GM21423 (cell line): ENCODE data around the gene PABPC1L.

Experiments used
- ATAC-seq: cut with Tn5 transposase; IDR thresholded peaks from one replicate; pipeline ENCODE4 v1.9.1; 2021; ENCODE audit warnings: mild to moderate bottlenecking, moderate library complexity; ENCODE audit not compliant: unreplicated experiment

PABPC1L gene

DNA sequence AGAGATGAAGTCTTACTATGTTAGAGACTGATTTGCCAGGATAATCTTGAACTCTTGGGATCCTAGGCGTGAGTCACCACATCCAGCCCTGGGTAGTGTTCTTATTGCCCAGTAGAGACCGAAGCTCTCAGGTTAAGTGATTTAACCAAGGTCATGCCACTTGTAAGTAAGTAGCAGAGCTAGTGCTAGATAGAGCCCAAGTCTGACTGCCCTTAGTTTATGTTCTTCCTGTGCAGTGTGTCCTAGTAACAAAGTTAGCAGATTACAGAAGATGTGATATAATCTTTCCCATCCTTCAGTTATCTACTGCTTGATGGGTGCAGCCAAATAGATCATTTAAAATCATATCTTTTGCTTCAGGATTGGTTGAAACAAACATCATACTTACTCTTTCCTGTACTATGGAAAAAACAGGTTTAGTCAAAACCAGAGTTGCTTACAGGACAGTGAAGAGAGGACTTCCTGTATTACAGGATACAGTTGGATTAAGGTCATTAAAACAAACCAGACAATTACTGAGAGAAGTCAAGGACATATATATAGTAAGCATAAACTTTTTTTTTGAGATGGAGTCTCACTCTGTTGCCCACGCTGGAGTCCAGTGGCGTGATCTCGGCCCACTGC, 9.5 kb upstream of the PABPC1L start:
- ATAC-seq: no peak

DNA sequence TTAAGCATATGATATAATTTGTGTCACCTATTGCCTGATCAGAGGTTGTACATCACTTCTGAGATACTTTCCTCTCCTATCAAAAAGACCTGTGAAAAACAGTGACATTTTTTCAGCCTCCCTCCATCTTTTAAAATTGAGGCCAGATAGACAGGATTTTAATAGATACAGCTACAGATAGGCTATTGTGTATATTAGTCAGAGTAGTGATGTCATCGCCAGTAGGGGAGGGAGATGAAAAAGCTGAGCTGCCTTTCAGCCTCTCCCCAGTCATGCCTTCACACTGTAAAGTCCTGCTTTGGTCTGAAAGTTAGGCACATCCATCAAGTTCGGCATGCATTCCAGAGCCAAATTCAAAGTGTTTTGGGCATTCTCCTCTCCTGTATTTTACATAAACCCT, 7.9 kb upstream of the PABPC1L start:
- ATAC-seq: no peak

DNA sequence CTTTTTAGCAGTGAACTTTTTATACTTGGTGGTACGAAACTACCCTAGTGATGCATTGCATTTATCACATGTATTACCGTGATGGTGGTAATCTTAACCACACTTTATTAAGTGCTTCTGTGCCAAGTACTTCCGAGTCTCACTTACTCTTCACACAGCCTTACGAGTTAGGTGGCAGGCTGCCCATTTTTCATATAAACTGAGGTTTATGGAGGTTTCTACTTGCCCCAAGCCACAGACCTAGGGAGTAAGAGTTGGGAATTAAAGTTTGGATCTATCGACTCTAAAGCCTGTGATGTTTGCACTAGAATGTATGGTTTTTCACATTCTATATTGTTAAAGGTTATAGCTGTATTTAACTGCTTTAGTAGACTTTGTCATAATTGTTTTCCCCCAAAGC, 5.5 kb upstream of the PABPC1L start:
- no peak for ATAC-seq

DNA sequence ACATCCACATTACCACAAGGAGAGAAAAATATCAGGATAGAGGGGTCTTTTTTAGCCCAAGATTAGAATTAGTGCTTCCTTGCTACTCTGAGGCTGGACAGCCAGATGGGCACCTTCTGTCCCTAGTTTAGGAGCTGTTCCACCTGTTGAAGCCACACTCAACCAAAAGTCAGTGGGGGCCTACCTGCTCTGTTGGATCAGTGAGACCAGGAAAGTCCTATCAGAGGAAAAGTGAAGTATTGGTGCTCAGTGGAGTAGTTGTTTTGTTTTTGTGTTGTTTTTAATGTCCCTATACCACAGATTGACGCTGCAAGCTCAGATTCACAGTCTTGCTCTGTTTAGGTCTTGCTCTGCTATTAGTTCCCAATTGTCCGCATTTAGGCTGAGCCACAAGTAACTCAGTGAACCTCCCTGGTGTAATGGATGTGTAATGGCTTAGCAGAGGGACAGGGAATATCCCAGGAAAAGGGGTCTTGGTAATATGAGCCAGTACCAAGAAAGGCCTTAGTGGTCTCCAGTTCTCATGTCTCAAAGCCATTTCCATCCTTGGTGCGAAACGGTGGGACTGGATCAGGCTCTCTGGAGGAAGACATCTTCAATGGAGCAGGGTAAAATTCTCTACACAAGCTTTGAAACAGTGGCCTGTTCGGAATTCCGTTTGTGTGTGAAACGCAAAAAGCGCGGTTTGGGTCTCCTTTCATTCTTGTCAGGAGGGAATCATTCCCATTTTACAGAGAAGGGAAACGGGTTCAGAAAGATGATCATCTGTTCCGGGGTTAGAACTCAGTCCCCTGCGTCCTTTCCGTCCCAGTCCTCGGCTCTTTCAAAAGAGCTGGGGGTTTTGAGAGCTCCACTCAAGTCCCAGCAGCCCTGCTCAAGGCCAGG, 631 bp upstream of the PABPC1L start:
- no peak for ATAC-seq

DNA sequence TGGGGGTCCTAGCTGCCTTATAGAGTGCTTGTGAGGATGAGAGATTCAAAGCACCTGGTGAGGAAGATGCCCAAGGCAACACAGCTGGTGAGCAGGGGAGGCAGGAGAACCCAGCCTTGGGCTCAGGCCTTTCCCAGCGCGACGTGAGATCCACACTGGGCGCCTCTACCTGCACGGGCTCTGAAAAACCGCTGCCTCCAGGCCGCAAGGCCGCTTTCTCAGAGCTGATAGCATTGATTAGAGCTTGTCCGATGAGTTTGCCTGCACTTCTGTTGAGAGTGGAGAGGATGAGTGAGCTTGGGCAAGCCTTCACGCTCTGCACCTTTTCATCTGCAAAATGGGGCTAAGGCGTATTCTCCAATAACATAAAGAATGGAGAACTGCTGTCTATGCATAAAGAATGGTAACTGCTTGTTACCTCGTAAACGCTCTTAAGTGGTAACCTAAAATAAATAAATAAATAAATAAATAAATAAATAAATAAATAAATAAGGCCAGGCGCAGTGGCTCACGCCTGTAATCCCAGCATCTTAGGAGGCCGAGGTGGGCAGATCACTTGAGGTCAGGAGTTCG, 916 bp downstream of the PABPC1L start:
- no peak for ATAC-seq

DNA sequence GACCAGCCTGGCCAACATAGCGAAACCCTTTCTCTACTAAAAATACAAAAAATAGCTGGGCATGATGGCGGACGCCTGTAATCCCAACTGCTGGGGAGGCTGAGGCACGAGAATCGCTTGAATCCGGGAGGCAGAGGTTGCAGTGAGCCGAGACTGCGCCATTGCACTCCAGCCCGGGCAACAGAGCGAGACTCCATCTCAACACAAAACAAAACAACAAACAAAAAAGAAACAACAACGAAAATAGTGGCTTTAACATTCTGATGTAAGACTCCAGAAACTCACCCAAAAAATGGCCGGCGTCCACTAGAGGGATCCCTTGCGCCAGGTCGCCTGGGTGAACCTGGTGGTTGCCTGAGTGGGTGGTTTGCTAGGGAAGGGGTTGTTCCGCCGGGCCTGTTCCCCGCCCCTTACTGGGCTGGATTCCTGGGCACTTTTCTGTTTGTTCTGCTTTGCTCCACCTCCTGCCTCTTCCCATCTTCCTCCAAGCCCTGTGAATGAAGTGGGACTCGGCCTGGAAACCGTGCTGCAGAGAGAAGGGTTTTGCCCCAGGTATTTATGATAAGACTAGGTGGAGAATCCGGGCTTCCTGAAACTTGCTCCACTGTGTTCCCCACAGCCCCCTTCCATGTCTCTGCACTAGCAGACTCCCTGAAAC, 1.5 kb downstream of the PABPC1L start:
- no peak for ATAC-seq

DNA sequence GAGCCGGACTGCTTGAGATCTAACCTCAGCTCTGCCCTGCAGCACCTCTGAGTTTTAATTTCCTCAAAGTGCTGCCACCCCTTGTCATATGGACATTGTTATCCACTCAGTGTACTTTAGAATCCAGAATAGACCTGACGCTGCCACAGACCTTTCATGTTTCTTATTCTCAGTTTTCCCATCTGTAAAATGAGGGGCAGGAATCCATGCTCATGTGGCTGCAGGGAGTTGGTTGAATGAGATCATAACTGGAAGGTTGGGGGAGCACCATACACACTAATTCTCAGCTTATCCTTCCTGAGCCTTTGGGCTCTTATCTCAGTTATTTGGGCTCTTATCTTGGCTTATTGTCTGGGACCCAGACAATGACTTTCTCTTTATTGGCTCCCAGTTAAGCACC, 2.3 kb downstream of the PABPC1L start:
- no peak for ATAC-seq

DNA sequence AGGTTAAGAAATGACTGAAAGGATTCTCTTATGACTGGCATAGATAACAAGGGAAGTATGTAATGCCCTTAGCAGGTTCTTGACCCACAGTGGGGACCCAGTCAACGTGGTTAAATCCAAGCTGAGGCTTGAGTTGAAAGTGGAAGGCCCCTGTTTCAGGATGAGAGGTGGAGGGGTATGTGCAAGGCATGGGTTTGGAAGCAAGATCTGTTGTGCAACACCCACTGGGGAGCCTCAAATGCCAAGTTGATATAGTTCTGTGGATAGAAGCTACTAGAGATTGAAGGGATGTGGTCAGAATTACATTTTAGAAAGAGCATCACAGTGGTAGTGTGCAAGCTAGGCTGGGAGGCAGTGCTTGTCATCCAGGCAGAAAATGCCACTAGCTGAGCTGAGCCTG, 5.1 kb downstream of the PABPC1L start:
- ATAC-seq: no peak

DNA sequence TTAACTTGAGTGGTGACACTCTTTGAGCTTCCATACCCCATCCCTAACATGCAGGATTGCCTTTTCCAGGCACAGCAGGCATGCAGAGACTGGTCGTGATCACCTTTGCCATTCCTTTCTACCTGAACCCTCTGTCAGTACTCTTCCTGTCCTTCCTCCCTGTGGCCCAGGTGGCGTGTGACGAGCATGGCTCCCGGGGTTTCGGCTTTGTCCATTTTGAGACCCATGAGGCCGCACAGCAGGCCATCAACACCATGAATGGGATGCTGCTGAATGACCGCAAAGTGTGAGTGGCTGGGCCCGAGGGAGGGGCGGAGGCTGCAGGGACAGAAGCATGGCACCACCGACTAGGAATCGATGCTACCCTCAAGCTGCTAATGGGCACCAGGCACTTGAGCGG, 6.7 kb downstream of the PABPC1L start:
- ATAC-seq: no peak

DNA sequence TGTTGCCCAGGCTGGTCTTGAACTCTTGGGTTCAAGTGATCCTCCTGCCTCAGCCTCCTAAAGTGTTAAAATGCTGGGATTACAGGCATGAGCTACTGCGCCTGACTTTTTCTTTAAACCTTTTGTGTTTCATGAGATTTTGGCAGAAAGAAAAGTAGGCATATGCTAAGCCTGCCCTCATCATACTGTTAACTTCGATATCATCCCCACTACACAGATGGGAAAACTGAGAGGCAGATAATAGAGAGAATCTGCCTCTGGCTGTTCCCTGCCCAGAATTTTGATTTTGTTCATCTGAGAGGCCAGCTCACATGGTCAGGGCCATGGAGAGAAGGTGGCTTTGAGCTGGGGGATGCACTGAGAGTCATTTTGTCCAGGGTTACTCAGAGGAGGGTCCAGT, 7.5 kb downstream of the PABPC1L start:
- ATAC-seq: no peak

DNA sequence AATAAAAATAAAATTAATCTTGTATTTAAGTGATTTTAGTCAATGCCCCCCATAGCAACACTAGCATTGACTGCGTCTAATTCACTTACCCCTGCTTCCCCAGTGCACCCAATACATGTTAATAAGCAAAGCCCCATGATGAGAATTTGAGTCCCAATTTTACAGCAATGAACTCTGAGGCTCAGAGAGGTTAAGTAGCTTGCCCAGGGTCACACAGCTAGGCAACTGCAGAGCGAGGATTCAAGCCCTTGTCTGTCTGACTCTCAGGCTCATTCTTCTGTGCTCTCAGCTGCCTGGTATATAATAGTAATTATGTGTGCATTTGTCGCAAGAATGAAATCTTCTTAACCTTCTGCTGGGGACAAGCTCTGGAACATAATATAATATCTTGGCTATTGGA, 8.5 kb downstream of the PABPC1L start:
- no peak for ATAC-seq

DNA sequence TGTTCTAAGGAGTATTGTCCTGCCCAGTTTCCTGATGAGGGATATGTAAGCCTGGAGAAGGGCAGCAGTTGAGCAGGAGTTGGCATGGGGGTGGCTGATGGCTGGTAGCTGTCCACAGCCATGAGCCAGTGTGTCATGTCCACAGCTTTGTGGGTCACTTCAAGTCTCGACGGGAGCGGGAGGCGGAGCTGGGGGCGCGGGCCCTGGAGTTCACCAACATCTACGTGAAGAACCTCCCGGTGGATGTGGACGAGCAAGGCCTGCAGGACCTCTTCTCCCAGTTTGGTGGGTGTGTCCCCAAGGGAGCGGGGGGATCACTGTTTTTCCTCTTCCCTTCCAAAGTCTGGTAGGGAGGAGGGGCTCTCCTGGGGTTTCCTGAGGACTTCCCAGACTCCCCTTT, 8.9 kb downstream of the PABPC1L start:
- ATAC-seq: no peak

DNA sequence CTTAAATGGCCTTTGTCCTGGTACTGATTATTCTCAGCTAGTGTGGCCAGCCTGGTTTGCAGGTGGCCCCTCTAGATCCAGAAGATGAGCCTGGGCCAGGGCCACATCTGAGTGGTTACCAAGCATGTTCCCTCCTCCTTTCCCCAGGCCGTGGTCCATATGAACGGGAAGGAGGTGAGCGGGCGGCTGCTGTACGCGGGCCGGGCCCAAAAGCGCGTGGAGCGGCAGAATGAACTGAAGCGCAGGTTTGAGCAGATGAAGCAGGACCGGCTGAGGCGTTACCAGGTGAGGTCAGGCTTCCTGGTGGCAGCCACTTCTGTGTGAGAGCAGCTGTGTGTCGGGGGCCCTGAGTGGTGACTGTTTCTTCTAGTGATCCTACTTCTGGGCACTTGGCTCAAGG, 11.6 kb downstream of the PABPC1L start:
- no peak for ATAC-seq

DNA sequence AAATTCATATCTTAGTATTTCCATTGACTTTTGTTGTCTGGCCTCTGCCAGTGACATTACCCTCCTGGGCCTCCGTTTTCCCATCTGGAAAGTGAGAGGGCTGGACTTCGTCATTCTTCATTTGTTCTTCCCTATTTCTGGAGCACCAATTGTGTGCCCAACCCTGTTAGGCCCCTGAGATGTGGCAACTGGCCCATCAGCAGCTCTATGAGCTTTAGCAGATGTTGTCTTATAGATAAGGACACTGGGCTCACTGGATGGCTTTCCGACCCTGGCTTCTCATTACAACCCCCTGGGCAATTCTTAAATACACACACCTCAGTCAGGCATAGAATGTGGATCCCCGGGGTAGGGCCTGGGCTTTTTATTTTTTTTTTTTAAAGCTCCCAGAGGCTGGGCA, 14.7 kb downstream of the PABPC1L start:
- no peak for ATAC-seq

DNA sequence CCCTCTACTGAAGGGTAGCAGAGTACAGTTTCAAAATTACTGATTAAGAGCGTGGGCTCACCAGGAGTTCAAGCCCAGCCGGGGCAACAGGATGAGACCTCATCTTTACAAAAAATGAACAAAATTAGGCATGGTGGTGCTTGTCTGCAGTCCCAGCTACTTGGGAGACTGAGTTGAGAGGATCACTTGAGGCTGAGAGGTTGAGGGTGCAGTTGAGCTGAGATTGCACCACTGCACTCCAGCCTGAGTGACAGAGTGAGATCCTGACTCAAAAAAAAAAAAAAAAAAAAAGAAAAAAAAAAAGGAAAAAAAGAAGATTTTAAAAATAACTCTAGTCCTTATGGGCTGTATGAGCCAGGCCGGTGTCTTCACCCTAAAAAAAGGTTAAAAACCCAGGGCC, 18.7 kb downstream of the PABPC1L start:
- no peak for ATAC-seq

DNA sequence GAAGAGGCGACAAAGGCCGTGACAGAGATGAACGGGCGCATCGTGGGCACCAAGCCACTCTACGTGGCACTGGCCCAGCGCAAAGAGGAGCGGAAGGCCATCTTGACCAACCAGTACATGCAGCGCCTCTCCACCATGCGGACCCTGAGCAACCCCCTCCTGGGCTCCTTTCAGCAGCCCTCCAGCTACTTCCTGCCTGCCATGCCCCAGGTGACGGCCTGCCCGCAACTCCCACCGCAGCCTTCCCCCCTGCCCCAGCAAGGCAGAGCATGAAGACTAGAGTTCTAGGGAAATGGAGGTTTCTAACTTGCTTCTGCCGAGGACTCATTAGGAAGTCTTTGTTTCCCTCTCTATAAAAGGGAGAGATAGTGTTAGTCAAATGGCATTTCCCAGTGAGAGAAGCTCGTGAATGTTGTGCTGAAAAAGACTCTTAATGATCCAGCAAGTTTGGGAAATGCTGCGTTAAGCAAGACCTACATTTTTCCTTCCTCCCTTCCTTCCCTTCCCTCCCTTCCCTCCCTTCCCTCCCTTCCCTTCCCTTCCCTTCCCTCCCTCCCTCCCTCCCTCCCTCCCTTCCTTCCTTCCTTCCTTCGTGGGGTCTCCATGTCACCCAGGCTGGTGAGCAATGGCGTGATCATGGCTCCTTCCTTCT, 20.8 kb downstream of the PABPC1L start:
- ATAC-seq: no peak

DNA sequence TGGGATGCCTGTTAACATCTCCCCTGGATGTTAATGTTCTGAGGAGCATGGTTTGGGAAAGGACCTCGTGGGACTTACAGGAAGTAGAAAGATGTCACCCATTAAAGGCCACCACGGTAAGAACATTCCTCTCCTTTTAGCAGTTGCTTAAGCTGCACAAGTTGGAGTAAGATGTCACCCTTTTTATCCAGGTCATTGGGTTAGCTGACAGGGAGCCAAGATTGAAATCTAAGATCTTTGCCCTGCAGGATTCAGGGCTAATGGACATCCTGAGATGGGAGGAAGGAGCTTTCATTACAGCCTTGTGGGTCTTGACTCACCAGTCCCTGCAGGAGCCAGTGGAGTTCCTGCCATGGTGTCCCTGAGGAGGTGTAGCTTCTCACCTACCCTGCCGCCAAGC, 22.1 kb downstream of the PABPC1L start:
- no peak for ATAC-seq

DNA sequence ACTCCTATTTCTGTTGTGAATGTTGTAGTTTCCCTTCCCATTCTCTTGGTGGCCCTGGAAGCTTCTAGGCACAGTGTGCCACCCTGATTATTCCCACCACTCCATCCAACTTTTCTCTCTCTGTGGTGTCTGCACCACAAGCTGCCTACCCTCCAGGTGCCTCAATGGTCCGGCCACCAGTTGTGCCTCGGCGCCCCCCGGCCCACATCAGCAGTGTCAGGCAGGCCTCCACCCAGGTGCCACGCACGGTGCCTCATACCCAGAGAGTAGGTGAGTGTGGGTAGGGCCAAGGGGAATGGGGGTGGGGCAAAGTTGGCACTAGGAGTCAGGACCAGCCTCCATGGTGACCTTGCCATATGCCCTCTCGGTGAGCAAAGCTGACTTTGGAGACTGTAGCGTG, 23.1 kb downstream of the PABPC1L start:
- ATAC-seq: no peak

DNA sequence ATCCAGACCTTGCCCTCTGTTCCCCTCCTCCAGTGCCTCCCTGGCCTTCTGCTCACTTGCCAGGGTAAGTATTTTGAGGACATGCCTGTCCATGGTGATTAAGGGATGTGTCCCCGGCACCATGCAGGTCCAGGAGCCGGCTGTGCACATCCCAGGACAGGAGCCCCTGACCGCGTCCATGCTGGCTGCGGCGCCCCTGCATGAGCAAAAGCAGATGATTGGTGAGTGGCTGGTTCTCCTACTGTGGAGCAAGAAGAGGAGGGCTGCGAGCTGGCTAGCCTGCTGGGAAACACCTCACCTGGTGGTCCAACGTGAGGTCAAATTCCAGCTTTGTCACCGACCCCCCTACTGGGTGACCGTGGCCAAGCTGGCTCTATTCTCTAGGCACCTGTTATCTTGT, 26.6 kb downstream of the PABPC1L start:
- no peak for ATAC-seq

DNA sequence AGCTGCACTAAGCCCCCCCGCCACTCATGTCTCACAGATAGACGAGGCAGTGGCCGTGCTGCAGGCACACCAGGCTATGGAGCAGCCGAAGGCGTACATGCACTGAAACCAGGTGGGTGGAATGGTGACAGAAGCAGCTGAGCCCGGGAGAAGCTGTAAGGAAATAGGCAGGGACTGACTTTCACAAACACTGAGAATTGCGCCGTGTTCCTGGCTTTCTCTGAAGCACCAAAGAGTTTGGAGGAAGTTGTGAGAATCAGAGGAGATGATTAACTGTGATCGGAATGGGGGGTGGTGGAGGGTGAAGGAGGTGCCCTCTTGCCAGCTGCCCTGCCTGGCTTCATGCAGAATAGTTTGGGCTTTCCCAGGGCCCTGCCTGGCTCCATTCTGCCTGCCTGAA, 28.8 kb downstream of the PABPC1L start:
- no peak for ATAC-seq

DNA sequence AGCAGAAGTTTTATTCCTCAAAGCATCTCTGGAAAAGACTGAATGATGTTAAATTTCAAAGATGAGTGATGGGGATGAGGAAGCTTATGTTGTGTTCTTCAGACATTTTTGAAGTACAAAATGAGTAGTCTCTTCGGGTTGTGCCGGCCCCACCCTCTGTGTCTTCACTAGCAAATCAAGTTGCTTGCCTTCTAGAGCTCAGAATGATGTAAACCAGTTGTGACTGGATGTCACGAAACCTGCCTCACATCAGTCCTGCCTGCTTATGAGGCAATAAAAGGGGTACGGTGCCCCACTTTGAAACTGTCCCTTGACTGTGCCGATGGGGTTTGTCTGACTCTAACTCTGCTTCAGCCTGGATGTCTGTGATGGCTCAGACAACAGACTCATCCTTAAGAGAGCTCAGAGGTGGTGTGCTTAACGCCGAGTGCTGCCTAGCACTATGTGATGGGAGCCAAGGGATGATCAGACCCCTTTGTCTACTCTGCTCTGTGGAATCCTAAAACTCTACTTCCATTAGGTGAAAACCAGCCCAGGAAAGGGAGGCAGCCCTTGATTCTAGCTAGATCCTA, 31.3 kb downstream of the PABPC1L start:
- no peak for ATAC-seq
